Neural progenitor cell (in vitro differentiated cells): ENCODE measurements around the gene EPHA10. TPM values are rescaled to one million over a fixed set of nuclear protein-coding genes. Genes with fewer than 3 reads are reported as not detected.

Experiments
- DNase-seq: peaks from one replicate; pipeline ENCODE4 v3.0.0-alpha.2; 2016; ENCODE audit warnings: low spot score
- H2AFZ ChIP-seq: fragments of 200-600 bp; sonication (generic); replicated peaks from 2 replicates; pipeline ENCODE4 v1.6.1; 2016; ENCODE audit warnings: antibody characterized with exemption
- H3F3A ChIP-seq: fragments of 200-600 bp; sonication (generic); 2 replicates; pipeline ENCODE4 v1.6.1; 2016; ENCODE audit warnings: antibody characterized with exemption, low read depth
- H3K27ac ChIP-seq: fragments of 200-600 bp; sonication (generic); 2 replicates; pipeline ENCODE4 v1.5.1; 2016; ENCODE audit warnings: mild to moderate bottlenecking
- H3K27me3 ChIP-seq: fragments of 200-600 bp; sonication (generic); 2 replicates; pipeline ENCODE4 v1.6.1; 2016; ENCODE audit warnings: mild to moderate bottlenecking, moderate library complexity
- H3K36me3 ChIP-seq: fragments of 200-600 bp; sonication (generic); 2 replicates; pipeline ENCODE4 v1.5.1; 2016
- H3K4me1 ChIP-seq: fragments of 200-600 bp; sonication (generic); 2 replicates; pipeline ENCODE4 v1.6.1; 2016; ENCODE audit warnings: mixed run types
- H3K4me2 ChIP-seq: fragments of 200-600 bp; sonication (generic); 2 replicates; pipeline ENCODE4 v1.6.1; 2016
- H3K4me3 ChIP-seq: fragments of 200-600 bp; sonication (generic); 2 replicates; pipeline ENCODE4 v1.5.1; 2016
- H3K79me2 ChIP-seq: fragments of 200-600 bp; sonication (generic); 2 replicates; pipeline ENCODE4 v1.6.1; 2016; ENCODE audit warnings: low read depth
- H3K9ac ChIP-seq: fragments of 200-600 bp; sonication (generic); 2 replicates; pipeline ENCODE4 v1.6.1; 2016
- H3K9me3 ChIP-seq: fragments of 200-600 bp; sonication (generic); 2 replicates; pipeline ENCODE4 v1.5.1; 2016; ENCODE audit warnings: low read depth
- H4K20me1 ChIP-seq: fragments of 200-600 bp; sonication (generic); 2 replicates; pipeline ENCODE4 v1.6.1; 2016; ENCODE audit warnings: low read depth
- H3K27ac Mint-ChIP-seq: 3 replicates; pipeline ENCODE4 v1.8.0; 2021; ENCODE audit warnings: mixed read lengths
- H3K27me3 Mint-ChIP-seq: 2 replicates; pipeline ENCODE4 v1.8.0; 2022; ENCODE audit warnings: low read depth, mild to moderate bottlenecking, inconsistent platforms, moderate library complexity, mixed read lengths; ENCODE audit not compliant: insufficient read depth
- H3K36me3 Mint-ChIP-seq: 3 replicates; pipeline ENCODE4 v1.8.0; 2021; ENCODE audit warnings: mixed read lengths
- H3K4me1 Mint-ChIP-seq: 3 replicates; pipeline ENCODE4 v1.8.0; 2021; ENCODE audit warnings: mixed read lengths
- H3K4me3 Mint-ChIP-seq: 3 replicates; pipeline ENCODE4 v1.8.0; 2021; ENCODE audit warnings: mild to moderate bottlenecking, moderate library complexity, mixed read lengths
- H3K9me3 Mint-ChIP-seq: 3 replicates; pipeline ENCODE4 v1.8.0; 2020; ENCODE audit warnings: mixed read lengths
- EZH2 ChIP-seq: fragments of 200-600 bp; sonication (generic); IDR thresholded peaks from 2 replicates; pipeline ENCODE4 v1.6.1; 2017; ENCODE audit warnings: antibody characterized with exemption, mild to moderate bottlenecking, moderate library complexity
- EZH2phosphoT487 ChIP-seq: fragments of 200-600 bp; sonication (generic); IDR thresholded peaks from 2 replicates; pipeline ENCODE4 v1.6.1; 2017; ENCODE audit warnings: antibody characterized with exemption
- total RNA-seq: library from RNA; depleted of rRNA; stranded (reverse); fragments of >200 nt; gene quantifications from 2 replicates; pipeline ENCODE4 v1.2.3, GENCODE V29; 2015; ENCODE audit warnings: low replicate concordance
- TF ChIP-seq, protein P1 (sequence below): fragments of 200-600 bp; sonication (generic); IDR thresholded peaks from 2 replicates; pipeline ENCODE4 v1.5.1; 2017; ENCODE audit warnings: antibody characterized with exemption, mild to moderate bottlenecking

Gene EPHA10
- total RNA-seq, 1 donor from 2014 or later = not detected

DNA sequence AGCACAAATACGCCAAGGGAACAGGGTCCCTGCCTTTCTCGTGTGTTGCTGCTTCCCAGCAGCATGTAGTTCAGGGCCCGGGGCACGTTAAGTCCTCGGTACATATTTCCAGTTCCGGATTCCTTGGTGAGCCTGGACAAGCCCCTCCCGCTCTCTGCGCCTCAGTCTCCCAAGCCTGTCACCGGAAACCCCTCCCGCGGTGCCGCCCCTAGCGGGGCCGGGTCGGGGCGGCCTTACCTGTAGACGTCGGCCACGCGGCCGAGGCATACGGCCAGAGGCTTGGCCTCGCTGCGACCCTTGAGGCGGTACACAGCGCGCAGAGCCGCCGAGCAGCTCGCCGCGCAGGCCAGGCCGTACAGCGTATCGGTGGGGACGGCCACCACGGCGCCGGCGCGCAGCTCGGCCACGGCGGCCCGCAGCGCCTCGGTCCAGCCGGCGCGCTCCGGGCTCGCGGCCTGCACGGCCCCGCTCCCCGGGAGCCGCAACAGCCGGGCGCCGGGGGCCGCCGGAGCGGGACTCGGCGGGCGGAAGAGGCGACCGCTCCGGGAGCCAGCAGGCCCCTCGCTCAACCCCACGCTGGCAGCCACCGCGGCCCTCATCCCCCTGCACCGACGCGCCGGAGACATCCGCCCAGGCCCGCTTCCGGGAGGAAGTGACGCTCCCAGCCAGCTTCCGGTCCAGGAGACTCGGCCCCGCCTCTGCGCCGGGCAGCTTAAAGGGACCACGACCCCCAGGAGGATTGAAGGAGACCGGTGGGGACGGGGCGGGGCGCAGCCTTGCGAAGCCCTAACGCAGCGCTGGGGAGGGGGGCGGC lies 42.8 kb upstream of the EPHA10 start, which contains the start of the genes C1orf122 and YRDC:
TSS of gene C1orf122 (plus strand) at position 236 of the 814 bp plus-strand sequence. CDS start 615 bp downstream, outside the sequence.
TSS of gene YRDC (minus strand) at position 654 of the 814 bp plus-strand sequence. CDS start at position 626, 28 bp downstream.
- peaks cover 27% of the 10 kb centered on the region for H3K4me1 Mint-ChIP-seq
- H3K27ac ChIP-seq = peak within 1 kb of the TSS; percentile 62
- H3F3A ChIP-seq = peaks cover 28% of the 10 kb centered on the region
- H3K27ac Mint-ChIP-seq = peak within 1 kb of the TSS; percentile 78
- peak within 1 kb of the TSS; percentile 95 for H3K4me3 ChIP-seq
- no peaks in the 10 kb centered on the region for H3K27me3 Mint-ChIP-seq
- no peaks in the 10 kb centered on the region for H3K9me3 ChIP-seq
- peaks cover 37% of the 10 kb centered on the region for H3K79me2 ChIP-seq
- H2AFZ ChIP-seq = peak within 1 kb of the TSS; percentile 88
- H3K9me3 Mint-ChIP-seq = no peaks in the 10 kb centered on the region
- H3K4me2 ChIP-seq = peak within 1 kb of the TSS; percentile 99
- TF ChIP-seq, protein P1, sequence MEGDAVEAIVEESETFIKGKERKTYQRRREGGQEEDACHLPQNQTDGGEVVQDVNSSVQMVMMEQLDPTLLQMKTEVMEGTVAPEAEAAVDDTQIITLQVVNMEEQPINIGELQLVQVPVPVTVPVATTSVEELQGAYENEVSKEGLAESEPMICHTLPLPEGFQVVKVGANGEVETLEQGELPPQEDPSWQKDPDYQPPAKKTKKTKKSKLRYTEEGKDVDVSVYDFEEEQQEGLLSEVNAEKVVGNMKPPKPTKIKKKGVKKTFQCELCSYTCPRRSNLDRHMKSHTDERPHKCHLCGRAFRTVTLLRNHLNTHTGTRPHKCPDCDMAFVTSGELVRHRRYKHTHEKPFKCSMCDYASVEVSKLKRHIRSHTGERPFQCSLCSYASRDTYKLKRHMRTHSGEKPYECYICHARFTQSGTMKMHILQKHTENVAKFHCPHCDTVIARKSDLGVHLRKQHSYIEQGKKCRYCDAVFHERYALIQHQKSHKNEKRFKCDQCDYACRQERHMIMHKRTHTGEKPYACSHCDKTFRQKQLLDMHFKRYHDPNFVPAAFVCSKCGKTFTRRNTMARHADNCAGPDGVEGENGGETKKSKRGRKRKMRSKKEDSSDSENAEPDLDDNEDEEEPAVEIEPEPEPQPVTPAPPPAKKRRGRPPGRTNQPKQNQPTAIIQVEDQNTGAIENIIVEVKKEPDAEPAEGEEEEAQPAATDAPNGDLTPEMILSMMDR = no peak
- peak within 1 kb of the TSS; percentile 94 for H3K4me3 Mint-ChIP-seq
- peaks cover 9% of the 10 kb centered on the region for H3K36me3 Mint-ChIP-seq
- H3K27me3 ChIP-seq = no peaks in the 10 kb centered on the region
- peaks cover 14% of the 10 kb centered on the region for H3K4me1 ChIP-seq
- peaks cover 60% of the 10 kb centered on the region for H4K20me1 ChIP-seq
- DNase-seq = peak; percentile 98
- H3K9ac ChIP-seq = peak within 1 kb of the TSS; percentile 88
- peaks cover 10% of the 10 kb centered on the region for H3K36me3 ChIP-seq

DNA sequence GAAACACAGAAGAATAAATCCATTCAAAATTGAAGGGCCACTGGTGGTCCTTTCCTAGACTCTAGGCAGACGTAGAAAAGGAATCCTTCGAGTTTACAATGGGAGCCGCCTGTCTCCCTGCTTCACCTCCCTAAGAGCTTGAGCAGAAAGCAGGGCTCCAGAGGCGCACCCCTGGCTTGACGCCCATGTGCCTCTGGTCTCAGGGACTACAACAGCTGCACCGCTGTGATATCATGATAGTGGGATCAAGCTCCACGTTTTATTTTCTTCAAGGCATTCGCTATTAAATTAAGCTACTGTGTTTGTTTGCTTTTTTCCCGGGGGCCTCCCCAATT lies 42.3 kb upstream of the EPHA10 start:
- Histone ChIP-seq H3K4me3 (peak overlapping the region; percentile 95), H3K79me2 (peaks cover 37% of the 10 kb centered on the region), H2AFZ (peak overlapping the region; percentile 88), H3F3A (peaks cover 28% of the 10 kb centered on the region), H4K20me1 (peaks cover 60% of the 10 kb centered on the region), H3K27me3 (no peaks in the 10 kb centered on the region), H3K27ac (no peak overlapping the region), H3K9ac (peak overlapping the region; percentile 88), H3K4me2 (peak overlapping the region; percentile 99), H3K9me3 (no peaks in the 10 kb centered on the region), H3K4me1 (peaks cover 14% of the 10 kb centered on the region), H3K36me3 (peaks cover 10% of the 10 kb centered on the region)
- Mint-ChIP-seq H3K4me1 (peaks cover 27% of the 10 kb centered on the region), H3K4me3 (peak overlapping the region; percentile 87), H3K36me3 (peaks cover 12% of the 10 kb centered on the region), H3K27ac (no peak overlapping the region), H3K27me3 (peaks cover 2% of the 10 kb centered on the region), H3K9me3 (no peaks in the 10 kb centered on the region)
- no peak for DNase-seq
- no peak for TF ChIP-seq EZH2phosphoT487
- no peak for TF ChIP-seq EZH2
- TF ChIP-seq, protein P1 = no peak

DNA sequence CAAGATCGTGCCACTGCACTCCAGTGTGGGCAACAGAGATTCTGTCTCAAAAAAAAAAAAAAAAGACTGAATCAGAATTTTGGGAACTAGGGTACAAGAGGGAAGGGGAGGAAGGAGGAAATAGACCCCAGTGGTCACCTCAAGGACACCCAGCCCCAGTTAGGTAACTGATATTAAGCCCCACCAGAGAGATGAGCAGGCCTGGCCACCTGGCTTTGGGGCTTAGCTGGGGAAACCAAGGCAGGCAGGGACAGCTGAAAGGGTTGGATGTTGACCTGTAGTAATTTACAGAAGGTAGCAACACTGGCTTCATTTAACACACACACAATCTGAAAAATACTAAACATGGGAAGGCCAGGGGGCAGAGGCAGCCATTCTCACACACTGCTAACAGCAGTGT lies 37.5 kb upstream of the EPHA10 start:
- H3K4me3 Mint-ChIP-seq = no peak overlapping the region
- Histone ChIP-seq H3K36me3 (peaks cover 7% of the 10 kb centered on the region), H3K27me3 (no peaks in the 10 kb centered on the region), H3K4me1 (peaks cover 5% of the 10 kb centered on the region), H3K4me3 (no peak overlapping the region), H3K27ac (no peak overlapping the region), H3K9ac (no peak overlapping the region), H2AFZ (no peak overlapping the region), H4K20me1 (peaks cover 32% of the 10 kb centered on the region), H3K4me2 (no peak overlapping the region), H3K9me3 (no peaks in the 10 kb centered on the region), H3F3A (peaks cover 10% of the 10 kb centered on the region), H3K79me2 (peaks cover 16% of the 10 kb centered on the region)
- H3K4me1 Mint-ChIP-seq = peaks cover 6% of the 10 kb centered on the region
- H3K27ac Mint-ChIP-seq = no peak overlapping the region
- TF ChIP-seq EZH2phosphoT487 (no peak), EZH2 (no peak)
- TF ChIP-seq, protein P1 = no peak
- no peak for DNase-seq
- H3K36me3 Mint-ChIP-seq = peaks cover 16% of the 10 kb centered on the region
- H3K9me3 Mint-ChIP-seq = no peaks in the 10 kb centered on the region
- H3K27me3 Mint-ChIP-seq = peaks cover 2% of the 10 kb centered on the region
